Activated CD8-positive, alpha-beta memory T cell treated with anti-CD3 and anti-CD28 coated beads for 36 hours (primary cell): ENCODE data around the gene ZNF592. TPM values are rescaled to one million over a fixed set of nuclear protein-coding genes. Genes with fewer than 3 reads are reported as not detected.

Experiments used
- CTCF ChIA-PET: fragments of 350-600 bp; sonication (Branson Sonifier 250); formaldehyde crosslinking; loops from one replicate; lab custom pipeline; 2021; ENCODE audit warnings: antibody characterized with exemption; lab: Charles Lee
- POLR2A ChIA-PET: fragments of 350-600 bp; sonication (Branson Sonifier 250); formaldehyde crosslinking; loops from one replicate; lab custom pipeline; 2021; ENCODE audit warnings: antibody characterized with exemption; lab: Charles Lee
- total RNA-seq, 2 experiments: library from RNA; stranded (reverse); gene quantifications; one replicate each; pipeline ENCODE4 v1.2.3, GENCODE V29; 2021

The ZNF592 gene
- total RNA-seq, result 10 to 100 TPM; 29.6 to 30.0 TPM

GRCh38 chr15:84748274-84749110 is at the start of gene ZNF592:
Gene ZNF592, plus strand, starts transcription at chr15:84748592. Its CDS starts 34,084 bp downstream, at chr15:84782676.
- ChIA-PET POLR2A (interaction anchor here (0.5 to 2.3 kb wide), 8 partner anchors 9 to 90 kb away, joined by 3 to 15 read pairs (median 8); partner anchors contain the start of genes NMB and SEC11A), CTCF (interaction anchor here (0.7 to 2.0 kb wide), 10 partner anchors 11 to 149 kb away, joined by 3 to 13 read pairs (median 4); partner anchors contain the start of genes SEC11A and WDR73)

GRCh38 chr15:84699538-84700191 is 48.7 kb upstream of the ZNF592 start:
- POLR2A ChIA-PET, result no interaction called here
- CTCF ChIA-PET, result interaction anchor here (0.6 to 1.0 kb wide), 2 partner anchors 35 to 178 kb away, joined by 3 to 5 read pairs; no protein-coding TSS in a partner anchor

- ChIA-PET CTCF (interaction anchor here (0.6 to 1.9 kb wide), 2 partner anchors 14 to 33 kb away, joined by 3 to 4 read pairs; partner anchors contain the start of gene SEC11A), POLR2A (interaction anchor here (0.7 kb wide), 1 partner anchor 109 kb away, joined by 5 read pairs; no protein-coding TSS in a partner anchor)
These were observed 45.4 kb upstream of the ZNF592 start for GRCh38 chr15:84702961-84703482.

GRCh38 chr15:84703808-84704207 is 44.6 kb upstream of the ZNF592 start:
- ChIA-PET POLR2A (no interaction called here), CTCF (interaction anchor here (0.6 kb wide), 1 partner anchor 32 kb away, joined by 3 read pairs; no protein-coding TSS in a partner anchor)

GRCh38 chr15:84714372-84714771 is 34.0 kb upstream of the ZNF592 start:
- ChIA-PET CTCF (interaction anchor here (1.1 kb wide), 1 partner anchor 21 kb away, joined by 3 read pairs; no protein-coding TSS in a partner anchor), POLR2A (interaction anchor here (0.6 to 3.3 kb wide), 4 partner anchors 11 to 33 kb away, joined by 4 to 52 read pairs (median 10); no protein-coding TSS in a partner anchor)

- ChIA-PET CTCF (interaction anchor here (1.1 to 1.2 kb wide), 2 partner anchors 18 to 20 kb away, joined by 3 to 5 read pairs; no protein-coding TSS in a partner anchor), POLR2A (interaction anchor here (1.6 to 3.3 kb wide), 2 partner anchors 20 to 33 kb away, joined by 15 to 52 read pairs; no protein-coding TSS in a partner anchor)
These were observed 33.6 kb upstream of the ZNF592 start for GRCh38 chr15:84714821-84715220.

GRCh38 chr15:84715441-84716035 is 32.9 kb upstream of the ZNF592 start:
- ChIA-PET CTCF (interaction anchor here (0.9 to 2.7 kb wide), 6 partner anchors 13 to 34 kb away, joined by 3 to 10 read pairs (median 4); no protein-coding TSS in a partner anchor), POLR2A (interaction anchor here (0.7 to 3.3 kb wide), 9 partner anchors 20 to 83 kb away, joined by 3 to 52 read pairs (median 4); partner anchors contain the start of genes WDR73 and ZNF592)

GRCh38 chr15:84716036-84716732 is 32.2 kb upstream of the ZNF592 start, which contains the start of gene SEC11A:
Gene SEC11A, minus strand, starts transcription at chr15:84716139. Its CDS starts 64 bp downstream, at chr15:84716075.
- ChIA-PET CTCF (interaction anchor here (0.8 to 2.7 kb wide), 7 partner anchors 14 to 36 kb away, joined by 3 to 10 read pairs (median 4); no protein-coding TSS in a partner anchor), POLR2A (interaction anchor here (0.6 to 3.3 kb wide), 13 partner anchors 14 to 242 kb away, joined by 3 to 52 read pairs (median 4); partner anchors contain the start of genes WDR73 and ZNF592)

- POLR2A ChIA-PET, result no interaction called here
- CTCF ChIA-PET, result no interaction called here
These were observed 27.0 kb upstream of the ZNF592 start for GRCh38 chr15:84721371-84721770.

- POLR2A ChIA-PET, result no interaction called here
- CTCF ChIA-PET, result interaction anchor here (0.7 kb wide), 1 partner anchor 11 kb away, joined by 3 read pairs; no protein-coding TSS in a partner anchor
These were observed 25.8 kb upstream of the ZNF592 start for GRCh38 chr15:84722628-84723027.

- ChIA-PET POLR2A (interaction anchor here (0.5 to 0.7 kb wide), 2 partner anchors 11 to 13 kb away, joined by 3 to 4 read pairs; no protein-coding TSS in a partner anchor), CTCF (interaction anchor here (0.9 to 1.1 kb wide), 2 partner anchors 8 to 9 kb away, joined by 3 read pairs; no protein-coding TSS in a partner anchor)
These were observed 23.3 kb upstream of the ZNF592 start for GRCh38 chr15:84725001-84725491.

- CTCF ChIA-PET, result interaction anchor here (0.6 kb wide), 1 partner anchor 642 kb away, joined by 3 read pairs; no protein-coding TSS in a partner anchor
- POLR2A ChIA-PET, result no interaction called here
These were observed 21.0 kb upstream of the ZNF592 start for GRCh38 chr15:84727429-84727828.

GRCh38 chr15:84731774-84732173 is 16.6 kb upstream of the ZNF592 start:
- ChIA-PET POLR2A (interaction anchor here (0.7 kb wide), 1 partner anchor 15 kb away, joined by 4 read pairs; no protein-coding TSS in a partner anchor), CTCF (interaction anchor here (2.0 kb wide), 1 partner anchor 16 kb away, joined by 5 read pairs; the partner anchor contains the start of gene SEC11A)

- CTCF ChIA-PET, result interaction anchor here (0.7 to 2.9 kb wide), 13 partner anchors 9 to 712 kb away, joined by 3 to 13 read pairs (median 4); partner anchors contain the start of gene SEC11A
- POLR2A ChIA-PET, result interaction anchor here (0.5 to 4.8 kb wide), 9 partner anchors 12 to 130 kb away, joined by 3 to 52 read pairs (median 5); partner anchors contain the start of genes NMB and SEC11A
These were observed 13.5 kb upstream of the ZNF592 start for GRCh38 chr15:84734794-84735479.

- CTCF ChIA-PET, result interaction anchor here (0.6 to 2.9 kb wide), 16 partner anchors 9 to 137 kb away, joined by 3 to 13 read pairs (median 4); partner anchors contain the start of gene SEC11A
- POLR2A ChIA-PET, result interaction anchor here (0.5 to 4.8 kb wide), 11 partner anchors 12 to 131 kb away, joined by 3 to 52 read pairs (median 5); partner anchors contain the start of genes NMB and SEC11A
These were observed 12.8 kb upstream of the ZNF592 start for GRCh38 chr15:84735480-84736061.
